Measurements from ENCODE around the gene VKORC1.

The VKORC1 gene

DNA sequence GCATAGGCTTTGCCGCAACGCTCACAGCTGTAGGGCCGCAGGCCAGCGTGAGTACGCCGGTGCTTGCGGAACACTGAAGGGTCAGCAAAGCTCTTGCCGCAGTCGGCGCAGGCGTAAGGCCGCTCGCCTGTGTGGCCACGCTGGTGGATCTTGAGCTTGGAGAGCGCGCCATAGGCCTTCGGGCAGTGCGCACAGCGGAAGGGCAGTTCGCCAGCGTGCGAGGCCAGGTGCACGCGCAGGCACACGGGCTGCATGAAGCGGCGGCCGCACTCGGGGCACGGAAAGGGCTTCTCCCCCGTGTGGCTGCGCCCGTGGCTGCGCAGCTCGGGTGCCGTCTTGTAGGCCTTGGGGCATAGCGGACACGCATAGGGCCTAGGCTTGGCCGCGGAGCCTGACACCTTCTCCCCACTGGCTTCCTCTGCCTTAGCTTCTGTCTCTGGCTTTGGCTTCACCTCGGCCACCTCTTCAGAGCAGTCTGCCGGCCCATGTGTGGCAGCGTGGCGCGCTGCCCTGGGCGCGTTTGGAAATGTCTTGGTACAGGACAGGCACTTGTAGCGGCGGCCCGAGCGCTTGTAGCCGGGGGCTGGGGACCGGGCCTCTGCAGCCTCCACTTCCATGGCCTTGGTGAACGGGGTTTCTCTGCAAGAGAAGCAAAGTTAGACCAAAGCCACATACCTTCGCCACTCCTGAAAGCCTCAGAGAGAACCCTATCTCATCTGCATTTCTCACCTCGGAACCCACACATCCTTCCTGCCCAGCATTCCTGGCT is 30.6 kb downstream of the VKORC1 start:
- no peak for DNase-seq (ENCODE audit: low read depth in 3 of 3, low spot score in 1 of 3)

DNA sequence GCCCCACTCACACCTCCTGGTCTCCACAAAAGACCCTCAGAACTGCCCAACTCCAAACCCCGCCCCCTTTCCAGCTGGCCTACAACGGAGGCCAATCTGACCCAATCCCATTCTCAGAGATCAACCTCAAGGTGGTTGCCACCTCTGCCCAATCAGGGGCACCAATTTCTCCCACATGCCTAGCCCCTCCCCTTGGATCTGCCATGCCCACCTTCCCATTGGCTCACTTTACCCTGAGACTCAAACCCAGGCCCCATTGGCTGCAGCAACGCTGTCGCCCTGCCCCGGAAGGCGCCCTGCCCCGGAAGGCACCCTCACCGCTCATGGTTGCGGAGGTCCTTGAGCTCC is 31.1 kb downstream of the VKORC1 start:
- no peak for DNase-seq (ENCODE audit: low read depth in 3 of 3, low spot score in 1 of 3)

DNA sequence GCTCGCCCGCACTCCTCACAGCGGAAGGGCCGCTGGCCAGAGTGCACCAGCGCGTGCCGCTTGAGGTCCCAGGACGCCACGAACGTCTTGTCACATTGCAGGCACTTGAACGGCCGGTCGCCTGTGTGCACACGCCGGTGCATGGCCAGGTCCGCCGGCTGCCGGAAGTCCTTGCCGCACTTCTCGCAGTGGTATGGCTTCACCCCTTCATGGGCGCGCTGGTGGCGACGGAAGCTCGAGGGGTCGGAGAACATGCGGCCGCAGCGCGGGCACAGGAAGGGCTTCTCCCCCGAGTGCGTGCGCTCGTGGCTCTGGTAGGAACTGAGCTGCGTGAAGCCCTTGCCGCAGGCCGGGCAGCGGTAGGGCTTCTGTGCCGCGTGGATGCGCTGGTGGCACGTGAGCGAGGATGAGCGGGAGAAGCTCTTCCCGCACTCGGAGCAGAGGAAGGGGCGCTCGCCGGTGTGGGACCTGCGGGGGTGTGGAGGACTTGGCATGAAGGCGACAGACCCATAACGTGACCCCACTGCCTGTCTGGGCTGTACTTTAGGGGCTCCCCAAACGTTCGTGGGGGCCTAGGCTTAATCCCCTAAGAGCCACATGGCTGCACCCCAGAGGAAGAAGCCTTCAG is 32.7 kb downstream of the VKORC1 start:
- DNase-seq (ENCODE audit: low read depth in 3 of 3, low spot score in 1 of 3) = no peak

DNA sequence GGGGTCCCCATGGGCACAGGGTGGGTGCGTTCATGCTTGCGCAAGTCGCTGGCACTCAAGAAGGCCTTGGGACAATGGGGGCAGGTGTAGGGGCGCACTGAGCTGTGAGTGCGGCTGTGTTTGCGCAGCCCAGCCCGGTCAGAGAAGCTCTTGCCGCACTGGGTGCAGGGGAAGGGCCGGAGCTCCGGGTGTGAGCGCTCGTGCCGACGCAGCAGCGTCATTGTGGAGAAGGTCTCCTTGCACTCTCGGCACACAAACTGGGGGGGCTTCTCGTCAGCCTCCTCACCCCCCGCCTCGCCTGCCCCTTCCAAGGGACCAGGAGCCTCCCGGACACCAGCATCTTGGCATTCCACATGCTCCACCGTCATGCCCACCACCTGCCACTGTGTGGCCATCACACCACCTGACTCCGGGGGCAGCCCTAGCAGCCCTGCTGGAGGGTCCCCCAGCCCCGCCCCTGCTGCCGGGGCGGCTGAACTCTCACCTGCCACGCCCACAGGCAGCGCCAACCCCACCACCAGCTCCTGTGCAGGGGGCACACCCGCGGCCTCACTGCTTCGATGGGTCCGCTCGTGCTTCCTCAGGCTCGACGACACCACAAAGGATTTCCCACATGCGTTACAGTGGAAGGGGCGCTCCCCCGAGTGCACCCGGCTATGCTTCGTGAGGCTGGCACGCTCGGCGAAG is 33.3 kb downstream of the VKORC1 start:
- no peak for DNase-seq (ENCODE audit: low read depth in 3 of 3, low spot score in 1 of 3)

DNA sequence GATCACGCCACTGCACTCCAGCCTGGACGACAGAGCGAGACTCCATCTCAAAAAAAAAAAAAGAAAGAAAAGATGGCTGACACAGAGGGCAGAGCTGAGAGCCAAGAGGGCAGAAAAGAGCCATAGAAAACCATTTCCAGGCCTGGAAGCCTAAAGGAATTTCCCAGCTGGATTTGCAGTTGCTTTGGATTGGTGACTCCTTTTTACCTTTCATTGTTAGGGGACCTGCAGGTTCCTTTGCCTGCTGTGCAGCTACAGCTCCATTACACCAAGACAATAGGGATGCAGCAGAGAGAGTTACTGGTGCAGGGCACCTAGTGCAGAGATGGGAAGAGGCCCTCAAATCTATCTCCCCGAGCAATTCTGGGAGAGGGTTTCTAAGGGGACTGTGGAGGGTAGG is 39.0 kb downstream of the VKORC1 start:
- no peak for DNase-seq (ENCODE audit: low read depth in 3 of 3, low spot score in 1 of 3)

DNA sequence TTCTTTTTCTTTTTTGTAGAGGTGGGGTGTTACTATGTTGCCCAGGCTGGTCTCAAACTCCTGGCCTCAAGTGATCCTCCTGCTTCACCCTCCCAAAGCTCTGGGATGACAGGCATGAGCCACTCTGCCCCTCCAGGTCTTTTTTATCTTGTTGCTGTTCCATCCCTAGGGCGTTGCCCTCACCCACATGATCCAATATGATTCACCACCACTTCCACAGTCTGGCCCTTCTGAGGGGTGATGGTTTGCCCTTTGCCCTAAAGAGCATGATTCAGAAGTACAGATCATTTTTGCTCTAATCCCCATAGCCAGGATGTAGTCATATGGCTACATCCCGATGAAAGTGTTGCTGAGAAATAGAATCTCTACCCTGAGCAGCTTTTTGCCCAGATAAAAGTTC is 42.5 kb downstream of the VKORC1 start:
- no peak for DNase-seq (ENCODE audit: low read depth in 3 of 3, low spot score in 1 of 3)

DNA sequence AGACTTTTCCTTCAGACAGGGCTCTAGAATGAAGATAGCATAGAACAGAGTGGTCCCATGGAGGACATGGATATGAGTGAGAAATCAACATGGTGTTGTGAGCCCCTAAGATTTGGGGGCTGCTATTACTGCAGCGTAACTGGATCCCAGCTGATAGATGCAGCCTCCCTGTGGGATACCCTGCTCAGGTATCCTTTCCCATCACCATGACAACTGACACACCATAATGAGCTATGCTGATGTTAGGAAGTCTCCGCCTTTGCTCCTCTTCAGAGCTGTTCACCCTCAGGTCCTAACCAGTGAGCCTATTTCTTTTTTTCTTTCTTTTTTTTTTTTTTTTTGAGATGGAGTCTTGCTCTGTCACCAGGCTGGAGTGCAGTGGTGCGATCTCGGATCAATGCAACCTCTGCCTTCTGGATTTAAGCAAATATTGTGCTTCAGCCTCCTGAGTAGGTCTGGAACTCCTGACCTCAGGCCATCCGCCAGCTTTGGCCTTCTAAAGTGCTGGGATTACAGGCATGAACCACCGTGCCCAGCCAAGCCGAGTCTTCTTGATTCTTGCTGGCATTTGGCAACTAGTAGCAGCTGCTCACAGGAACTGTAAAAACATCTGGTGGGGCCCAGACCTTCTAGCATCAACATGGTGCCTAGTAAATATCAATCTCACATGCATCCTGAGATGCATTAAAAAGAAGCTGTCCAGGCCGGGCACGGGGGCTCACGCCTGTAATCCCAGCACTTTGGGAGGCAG is 44.1 kb downstream of the VKORC1 start:
- DNase-seq (ENCODE audit: low read depth in 3 of 3, low spot score in 1 of 3) = no peak

DNA sequence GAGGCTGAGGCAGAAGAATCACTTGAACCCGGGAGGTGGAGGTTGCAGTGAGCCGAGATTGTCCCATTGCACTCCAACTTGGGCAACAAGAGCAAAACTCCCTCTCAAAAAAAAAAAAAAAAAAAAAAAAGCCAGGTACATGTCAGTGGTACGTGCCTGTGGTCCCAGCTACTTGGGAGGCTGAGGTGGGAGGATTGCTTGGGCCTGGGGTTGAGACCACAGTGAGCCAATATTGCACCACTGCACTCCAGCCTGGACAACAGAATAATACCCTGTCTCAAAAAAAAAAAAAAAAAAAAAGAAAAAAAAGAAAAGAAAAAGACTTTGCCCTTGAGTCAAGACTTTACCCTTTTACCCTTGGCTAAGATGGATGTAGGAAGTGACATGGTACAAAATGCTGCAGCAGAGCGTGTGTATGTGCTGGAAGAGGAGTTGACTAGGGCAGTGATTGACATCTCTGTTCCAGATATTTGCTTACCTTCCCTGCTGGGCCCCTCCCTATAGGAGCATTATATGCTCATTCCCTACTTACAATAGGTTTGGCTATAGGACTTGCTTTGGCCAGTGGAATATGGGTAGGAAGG is 50.6 kb downstream of the VKORC1 start:
- DNase-seq (ENCODE audit: low read depth in 3 of 3, low spot score in 1 of 3) = no peak

DNA sequence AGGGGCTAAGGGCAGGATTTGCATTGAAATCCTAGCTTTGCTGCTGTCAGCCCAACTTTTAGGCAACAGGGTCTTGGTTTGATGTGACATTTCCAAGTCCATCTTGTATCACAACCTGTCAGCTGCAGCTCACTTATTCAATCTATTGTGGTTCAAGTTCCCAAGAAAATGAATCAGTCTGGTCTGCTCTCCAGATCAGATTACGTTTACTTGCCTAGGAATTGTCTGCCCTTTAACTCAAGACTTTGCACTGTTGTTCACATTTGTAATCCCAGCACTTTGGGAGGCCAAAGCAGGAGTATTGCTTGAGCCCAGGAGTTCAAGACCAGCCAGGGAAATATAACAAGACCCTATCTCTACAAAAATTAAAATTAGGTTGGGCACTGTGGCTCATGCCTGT is 51.2 kb downstream of the VKORC1 start:
- no peak for DNase-seq (ENCODE audit: low read depth in 3 of 3, low spot score in 1 of 3)

DNA sequence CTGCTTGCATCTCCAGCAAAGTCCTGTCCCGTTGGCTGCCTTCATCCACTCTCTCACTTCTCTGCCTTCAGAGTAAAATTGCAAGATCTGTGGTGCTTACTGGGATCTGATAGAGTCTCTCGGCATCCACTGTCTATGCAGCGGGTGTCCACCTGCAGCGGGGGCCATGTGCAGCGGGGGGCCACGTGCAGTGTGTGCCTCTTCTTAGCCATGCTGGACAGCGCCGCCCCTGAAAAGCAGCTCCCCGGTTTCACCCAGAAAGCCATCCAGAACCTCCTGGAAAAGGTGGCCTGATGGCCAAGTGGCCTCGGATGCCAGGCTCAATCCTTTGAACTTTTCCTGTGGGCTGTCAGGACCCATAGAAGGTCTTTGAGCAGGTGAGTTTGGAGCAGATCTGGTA is 51.7 kb downstream of the VKORC1 start:
- DNase-seq (ENCODE audit: low read depth in 3 of 3, low spot score in 1 of 3) = no peak

All from stimulated activated CD4-positive, alpha-beta T cell treated with anti-CD3 and anti-CD28 coated beads, TNF-alpha, amount 100 ng/mL, for 1 hour (primary cell).